Measurements from ENCODE around the gene TCP10L.
"Not testable (repeated sequence)": the region's sequence is repeated elsewhere in the genome, so short reads cannot be mapped to it uniquely, and the experiment has no call there.

DNA sequence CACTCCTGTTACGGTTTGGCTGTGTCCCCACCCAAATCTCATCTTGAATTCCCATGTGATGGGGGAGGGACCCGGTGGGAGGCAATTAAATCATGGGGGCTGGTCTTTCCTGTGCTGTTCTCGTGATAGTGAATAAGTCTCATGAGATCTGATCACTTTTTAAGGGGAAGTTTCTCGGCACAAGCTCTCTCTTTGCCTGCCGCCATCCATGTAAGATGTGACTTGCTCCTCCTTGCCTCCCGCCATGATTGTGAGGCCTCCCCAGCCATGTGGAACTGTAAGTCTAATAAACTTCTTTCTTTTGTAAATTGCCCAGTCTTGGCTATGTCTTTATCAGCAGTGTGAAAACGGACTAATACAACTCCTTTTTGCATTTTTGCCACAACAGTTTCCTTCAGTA is 54.5 kb downstream of the TCP10L start:
- not testable (repeated sequence) for TF ChIP-seq CEBPB (IDR thresholded peaks at IDR 0.05; ENCODE audit: low read depth, low read length); POLR2AphosphoS5 (IDR thresholded peaks at IDR 0.05; ENCODE audit: low read depth, low read length); POLR2A (IDR thresholded peaks at IDR 0.05; ENCODE audit: control extremely low read depth in 1 of 2, low read depth in 2 of 2, low read length in 2 of 2); TAF1 (IDR thresholded peaks at IDR 0.05; ENCODE audit: low read depth, low read length); PHF8 (conservative IDR thresholded peaks at IDR 0.05; ENCODE audit: low read depth, low read length); TCF12 (IDR thresholded peaks at IDR 0.05; ENCODE audit: low read depth, low read length); YY1 (IDR thresholded peaks at IDR 0.05; ENCODE audit: low read depth, low read length); EP300 (IDR thresholded peaks at IDR 0.05; ENCODE audit: borderline replicate concordance in 1 of 2, low read depth in 2 of 2, low read length in 2 of 2); JUN (IDR thresholded peaks at IDR 0.05; ENCODE audit: low read depth, low read length)
- TF ChIP-seq, protein P1, sequence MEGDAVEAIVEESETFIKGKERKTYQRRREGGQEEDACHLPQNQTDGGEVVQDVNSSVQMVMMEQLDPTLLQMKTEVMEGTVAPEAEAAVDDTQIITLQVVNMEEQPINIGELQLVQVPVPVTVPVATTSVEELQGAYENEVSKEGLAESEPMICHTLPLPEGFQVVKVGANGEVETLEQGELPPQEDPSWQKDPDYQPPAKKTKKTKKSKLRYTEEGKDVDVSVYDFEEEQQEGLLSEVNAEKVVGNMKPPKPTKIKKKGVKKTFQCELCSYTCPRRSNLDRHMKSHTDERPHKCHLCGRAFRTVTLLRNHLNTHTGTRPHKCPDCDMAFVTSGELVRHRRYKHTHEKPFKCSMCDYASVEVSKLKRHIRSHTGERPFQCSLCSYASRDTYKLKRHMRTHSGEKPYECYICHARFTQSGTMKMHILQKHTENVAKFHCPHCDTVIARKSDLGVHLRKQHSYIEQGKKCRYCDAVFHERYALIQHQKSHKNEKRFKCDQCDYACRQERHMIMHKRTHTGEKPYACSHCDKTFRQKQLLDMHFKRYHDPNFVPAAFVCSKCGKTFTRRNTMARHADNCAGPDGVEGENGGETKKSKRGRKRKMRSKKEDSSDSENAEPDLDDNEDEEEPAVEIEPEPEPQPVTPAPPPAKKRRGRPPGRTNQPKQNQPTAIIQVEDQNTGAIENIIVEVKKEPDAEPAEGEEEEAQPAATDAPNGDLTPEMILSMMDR (IDR thresholded peaks at IDR 0.05; ENCODE audit: control extremely low read depth in 1 of 3, insufficient read depth in 1 of 3, low read depth in 1 of 3, low read length in 3 of 3): not testable (repeated sequence)

Data from H1 (cell line).